ENCODE data around the gene ATP1B4. TPM values are rescaled to one million over a fixed set of nuclear protein-coding genes. Genes with fewer than 3 reads are reported as not detected.

ATP1B4 gene
- total and polyA plus RNA-seq, 3 donors from 2014 or later, result 0.08 to 0.42 TPM; not detected in 1

Other genes starting within 250 kb of the ATP1B4 start
- 10 to 100 TPM; 35.0 to 48.7 TPM for gene RHOXF1, start 246.2 kb upstream of the ATP1B4 start, total RNA-seq
- 24.1 TPM for gene RHOXF1, start 246.2 kb upstream of the ATP1B4 start, polyA plus RNA-seq (ENCODE audit: insufficient read depth, low read depth, low replicate concordance)
- 10 to 100 TPM; 12.1 to 18.3 TPM for gene RHOXF2, start 203.5 kb upstream of the ATP1B4 start, total RNA-seq
- gene RHOXF2, start 203.5 kb upstream of the ATP1B4 start, polyA plus RNA-seq (ENCODE audit: insufficient read depth, low read depth, low replicate concordance), result 30.0 TPM
- gene ZBTB33, start 111.3 kb upstream of the ATP1B4 start, total RNA-seq, result 10 to 100 TPM; 16.3 to 19.9 TPM
- 10.2 TPM for gene ZBTB33, start 111.3 kb upstream of the ATP1B4 start, polyA plus RNA-seq (ENCODE audit: insufficient read depth, low read depth, low replicate concordance)
- under 1 TPM; 0.43 to 0.87 TPM for gene TMEM255A, start 50.6 kb upstream of the ATP1B4 start, total RNA-seq
- 2.2 TPM for gene TMEM255A, start 50.6 kb upstream of the ATP1B4 start, polyA plus RNA-seq (ENCODE audit: insufficient read depth, low read depth, low replicate concordance)
- gene LAMP2, start 107.2 kb downstream of the ATP1B4 start, total RNA-seq, result 100 to 1,000 TPM in 1 of 2 donors, 10 to 100 TPM in 1; 99.3 to 130 TPM
- gene LAMP2, start 107.2 kb downstream of the ATP1B4 start, polyA plus RNA-seq (ENCODE audit: insufficient read depth, low read depth, low replicate concordance), result 86.5 TPM
- gene CUL4B, start 198.9 kb downstream of the ATP1B4 start, total RNA-seq, result 100 to 1,000 TPM; 111 to 123 TPM
- gene CUL4B, start 198.9 kb downstream of the ATP1B4 start, polyA plus RNA-seq (ENCODE audit: insufficient read depth, low read depth, low replicate concordance), result 62.0 TPM
- 10 to 100 TPM; 26.2 to 27.4 TPM for gene MCTS1, start 242.0 kb downstream of the ATP1B4 start, total RNA-seq
- gene MCTS1, start 242.0 kb downstream of the ATP1B4 start, polyA plus RNA-seq (ENCODE audit: insufficient read depth, low read depth, low replicate concordance), result 32.1 TPM

Measured in testis (tissue), 3 donors.